ACC112 (cell line): ENCODE data around the gene ZNF710.
"Not testable (repeated sequence)": the region's sequence is repeated elsewhere in the genome, so short reads cannot be mapped to it uniquely, and the experiment has no call there.

Source experiments
- H2AFZ ChIP-seq: fragments of 200-600 bp; sonication (generic); one replicate; pipeline ENCODE4 v1.6.0; 2017; ENCODE audit warnings: antibody characterized with exemption, low read length; ENCODE audit not compliant: unreplicated experiment
- H3K27ac ChIP-seq: fragments of 200-600 bp; sonication (generic); 2 replicates; pipeline ENCODE4 v1.5.1; 2014; ENCODE audit warnings: low read depth, mild to moderate bottlenecking, antibody characterized with exemption, low read length, moderate library complexity
- H3K27me3 ChIP-seq: fragments of 200-600 bp; sonication (generic); 2 replicates; pipeline ENCODE4 v1.6.1; 2014; ENCODE audit warnings: mild to moderate bottlenecking, antibody characterized with exemption, low read length, moderate library complexity, mixed read lengths; ENCODE audit not compliant: insufficient read depth
- H3K36me3 ChIP-seq: fragments of 200-600 bp; sonication (generic); 2 replicates; pipeline ENCODE4 v1.6.1; 2016; ENCODE audit warnings: mild to moderate bottlenecking, antibody characterized with exemption, low read length, moderate library complexity, mixed read lengths; ENCODE audit not compliant: insufficient read depth
- H3K4me1 ChIP-seq: fragments of 200-600 bp; sonication (generic); one replicate; pipeline ENCODE4 v1.6.1; 2016; ENCODE audit warnings: low read length, mixed read lengths; ENCODE audit not compliant: insufficient read depth, unreplicated experiment, control insufficient read depth
- H3K4me3 ChIP-seq: fragments of 200-600 bp; sonication (generic); 2 replicates; pipeline ENCODE4 v1.5.1; 2014; ENCODE audit warnings: mild to moderate bottlenecking, low read depth, low read length
- H3K79me2 ChIP-seq: fragments of 200-600 bp; sonication (generic); one replicate; pipeline ENCODE4 v1.6.0; 2016; ENCODE audit warnings: low read length; ENCODE audit not compliant: control insufficient read depth, unreplicated experiment, insufficient read depth

ZNF710 gene

GRCh38 chr15:89975482-89976245 is 25.5 kb upstream of the ZNF710 start:
- no peak overlapping the region for H2AFZ ChIP-seq
- H3K36me3 ChIP-seq, result no peaks in the 10 kb centered on the region
- no peak overlapping the region for H3K4me3 ChIP-seq
- no peak overlapping the region for H3K27ac ChIP-seq
- H3K79me2 ChIP-seq, result no peaks in the 10 kb centered on the region
- 0 out of 2 replicates have a peak, but pooled peaks cover 4% of the 10 kb centered on the region for H3K27me3 ChIP-seq
- no peaks in the 10 kb centered on the region for H3K4me1 ChIP-seq

- Histone ChIP-seq H3K4me1 (no peaks in the 10 kb centered on the region), H3K27me3 (0 out of 2 replicates have a peak, but pooled peaks cover 4% of the 10 kb centered on the region), H3K27ac (no peak overlapping the region), H2AFZ (no peak overlapping the region), H3K4me3 (no peak overlapping the region), H3K36me3 (no peaks in the 10 kb centered on the region), H3K79me2 (no peaks in the 10 kb centered on the region)
Observed at GRCh38 chr15:89976246-89976600, 24.9 kb upstream of the ZNF710 start.

- H3K79me2 ChIP-seq, H3K4me1 ChIP-seq, H3K4me3 ChIP-seq, H3K36me3 ChIP-seq, H3K27ac ChIP-seq, H2AFZ ChIP-seq: not testable (repeated sequence)
- peaks cover 13% of the 10 kb centered on the region; the same call in 1 of the 2 replicates for H3K27me3 ChIP-seq
Observed at GRCh38 chr15:89977836-89978235, 23.3 kb upstream of the ZNF710 start.

- peaks cover 24% of the 10 kb centered on the region for H3K27me3 ChIP-seq
- H2AFZ ChIP-seq, result no peak overlapping the region
- no peak overlapping the region for H3K4me3 ChIP-seq
- no peaks in the 10 kb centered on the region for H3K36me3 ChIP-seq
- H3K4me1 ChIP-seq, result no peaks in the 10 kb centered on the region
- H3K27ac ChIP-seq, result no peak overlapping the region
- no peaks in the 10 kb centered on the region for H3K79me2 ChIP-seq
Observed at GRCh38 chr15:89978914-89979313, 22.2 kb upstream of the ZNF710 start.

GRCh38 chr15:89980896-89981295 is 20.2 kb upstream of the ZNF710 start:
- no peaks in the 10 kb centered on the region for H3K4me1 ChIP-seq
- H3K27me3 ChIP-seq, result peaks cover 32% of the 10 kb centered on the region
- H3K4me3 ChIP-seq, result no peak overlapping the region
- no peaks in the 10 kb centered on the region for H3K79me2 ChIP-seq
- H2AFZ ChIP-seq, result no peak overlapping the region
- H3K36me3 ChIP-seq, result no peaks in the 10 kb centered on the region
- no peak overlapping the region for H3K27ac ChIP-seq

GRCh38 chr15:89982315-89983055 is 18.6 kb upstream of the ZNF710 start:
- no peaks in the 10 kb centered on the region for H3K79me2 ChIP-seq
- no peak overlapping the region for H3K27ac ChIP-seq
- no peak overlapping the region for H3K4me3 ChIP-seq
- H3K4me1 ChIP-seq, result no peaks in the 10 kb centered on the region
- H3K27me3 ChIP-seq, result peaks cover 28% of the 10 kb centered on the region
- H2AFZ ChIP-seq, result no peak overlapping the region
- H3K36me3 ChIP-seq, result no peaks in the 10 kb centered on the region

- no peak overlapping the region for H3K27ac ChIP-seq
- no peak overlapping the region for H2AFZ ChIP-seq
- peaks cover 28% of the 10 kb centered on the region for H3K27me3 ChIP-seq
- H3K4me3 ChIP-seq, result no peak overlapping the region
- H3K4me1 ChIP-seq, result no peaks in the 10 kb centered on the region
- H3K79me2 ChIP-seq, result no peaks in the 10 kb centered on the region
- no peaks in the 10 kb centered on the region for H3K36me3 ChIP-seq
Observed at GRCh38 chr15:89984001-89984400, 17.1 kb upstream of the ZNF710 start.

GRCh38 chr15:89984421-89985010 is 16.6 kb upstream of the ZNF710 start:
- Histone ChIP-seq H3K36me3 (no peaks in the 10 kb centered on the region), H3K79me2 (no peaks in the 10 kb centered on the region)

GRCh38 chr15:89985111-89985510 is 16.0 kb upstream of the ZNF710 start:
- H3K79me2 ChIP-seq, result no peaks in the 10 kb centered on the region
- no peak overlapping the region for H3K27ac ChIP-seq
- H3K4me1 ChIP-seq, result no peaks in the 10 kb centered on the region
- H2AFZ ChIP-seq, result no peak overlapping the region
- no peak overlapping the region for H3K4me3 ChIP-seq
- H3K36me3 ChIP-seq, result no peaks in the 10 kb centered on the region
- H3K27me3 ChIP-seq, result peaks cover 28% of the 10 kb centered on the region

More at GRCh38 chr15:89984421-89985010, 16.6 kb upstream of the ZNF710 start:
- H3K27me3 ChIP-seq, result peaks cover 28% of the 10 kb centered on the region
- H3K4me1 ChIP-seq, result no peaks in the 10 kb centered on the region
- H3K4me3 ChIP-seq, result no peak overlapping the region
- H3K27ac ChIP-seq, result no peak overlapping the region
- H2AFZ ChIP-seq, result no peak overlapping the region

- H3K4me3 ChIP-seq, result no peak overlapping the region
- H3K79me2 ChIP-seq, result no peaks in the 10 kb centered on the region
- no peaks in the 10 kb centered on the region for H3K36me3 ChIP-seq
- no peak overlapping the region for H3K27ac ChIP-seq
- no peaks in the 10 kb centered on the region for H3K4me1 ChIP-seq
- no peak overlapping the region for H2AFZ ChIP-seq
- H3K27me3 ChIP-seq, result no peaks in the 10 kb centered on the region
Observed at GRCh38 chr15:89991312-89991711, 9.8 kb upstream of the ZNF710 start.
